Middle frontal gyrus (tissue), 1 donor: ENCODE data around the gene DDX31.
A peak's percentile ranks its signal among the peaks of the same experiment; 100 is the strongest.

Source experiments
- DNase-seq: peaks from one replicate; pipeline ENCODE4 v3.0.0-alpha.2; 2015; ENCODE audit warnings: low spot score; ENCODE audit errors: extremely low spot score

The DDX31 gene

GRCh38 chr9:132673355-132673754 is 3.6 kb upstream of the DDX31 start:
- no peak for DNase-seq

GRCh38 chr9:132672413-132672690 is 2.6 kb upstream of the DDX31 start:
- DNase-seq: no peak

- DNase-seq: no peak
Measured at GRCh38 chr9:132671620-132672412, 2.0 kb upstream of the DDX31 start.

- DNase-seq: peak; percentile 60
Measured at GRCh38 chr9:132670457-132671391, 941 bp upstream of the DDX31 start, which contains the start of gene GTF3C4. Gene GTF3C4 (plus strand): TSS chr9:132670464. CDS start chr9:132670599, 135 bp downstream.

- no peak for DNase-seq
Measured at GRCh38 chr9:132669319-132669697, 475 bp downstream of the DDX31 start.

- DNase-seq: no peak
Measured at GRCh38 chr9:132663851-132664250, 5.9 kb downstream of the DDX31 start.

- DNase-seq: no peak
Measured at GRCh38 chr9:132663117-132663516, 6.7 kb downstream of the DDX31 start.

GRCh38 chr9:132662152-132662945 is 7.4 kb downstream of the DDX31 start:
- no peak for DNase-seq

GRCh38 chr9:132656299-132656698 is 13.5 kb downstream of the DDX31 start:
- no peak for DNase-seq

GRCh38 chr9:132651259-132651658 is 18.5 kb downstream of the DDX31 start:
- DNase-seq: peak; percentile 21

- no peak for DNase-seq
Measured at GRCh38 chr9:132648685-132649084, 21.1 kb downstream of the DDX31 start.

- no peak for DNase-seq
Measured at GRCh38 chr9:132648283-132648682, 21.5 kb downstream of the DDX31 start.

GRCh38 chr9:132647806-132648205 is 22.0 kb downstream of the DDX31 start:
- no peak for DNase-seq

GRCh38 chr9:132647355-132647754 is 22.4 kb downstream of the DDX31 start:
- DNase-seq: no peak

- no peak for DNase-seq
Measured at GRCh38 chr9:132646726-132647125, 23.1 kb downstream of the DDX31 start.

GRCh38 chr9:132645711-132646110 is 24.1 kb downstream of the DDX31 start:
- DNase-seq: no peak

- DNase-seq: no peak
Measured at GRCh38 chr9:132645306-132645705, 24.5 kb downstream of the DDX31 start.

GRCh38 chr9:132644251-132644650 is 25.5 kb downstream of the DDX31 start:
- DNase-seq: no peak

GRCh38 chr9:132641216-132641615 is 28.6 kb downstream of the DDX31 start:
- no peak for DNase-seq

GRCh38 chr9:132639322-132639721 is 30.5 kb downstream of the DDX31 start:
- DNase-seq: no peak

- DNase-seq: no peak
Measured at GRCh38 chr9:132638240-132638639, 31.5 kb downstream of the DDX31 start.

GRCh38 chr9:132637801-132638200 is 32.0 kb downstream of the DDX31 start:
- DNase-seq: no peak
